ENCODE results near the gene IPO4. TPM values are rescaled to one million over a fixed set of nuclear protein-coding genes. Genes with fewer than 3 reads are reported as not detected.

The IPO4 gene
- polyA plus RNA-seq, 1 donor (not counting 4 experiments of a cell fraction or from before 2014, with no cell fraction given), result 18.6 TPM

- TF ChIP-seq EZH2 (IDR thresholded peaks at IDR 0.05; ENCODE audit: low read length), result no peak
- no peak for TF ChIP-seq CTCF (optimal IDR thresholded peaks at IDR 0.05 in 1 of 3, IDR thresholded peaks at IDR 0.05 in 1 of 3, conservative IDR thresholded peaks at IDR 0.05 in 1 of 3; ENCODE audit: extremely low read depth in 1 of 3, insufficient read depth in 2 of 3, low read length in 3 of 3)
- no peak for DNase-seq (ENCODE audit: low read depth, low spot score)
- dilution Hi-C loops (cut with MboI; ENCODE audit: extremely low pct_ligation_motif_present, low sequenced_read_pairs), result no loop called here
- no peak for FAIRE-seq
- Histone ChIP-seq H3K79me2 (ENCODE audit: control insufficient read depth, insufficient read depth, low read length) (no peaks in the 10 kb centered on the region), H4K20me1 (ENCODE audit: control insufficient read depth, extremely low read depth, insufficient read depth, low read length) (no peaks in the 10 kb centered on the region), H3K4me1 (ENCODE audit: control insufficient read depth, extremely low read depth, insufficient read depth, low read length) (peaks cover 15% of the 10 kb centered on the region), H3K27me3 (ENCODE audit: control insufficient read depth, extremely low read depth, insufficient read depth, low read length) (no peaks in the 10 kb centered on the region), H3K27ac (ENCODE audit: control insufficient read depth, insufficient read depth, low read length) (no peak overlapping the region), H3K36me3 (ENCODE audit: control insufficient read depth in 2 of 2, extremely low read depth in 1 of 2, insufficient read depth in 2 of 2, low read length in 2 of 2) (no peaks in the 10 kb centered on the region), H3K9ac (ENCODE audit: control insufficient read depth, extremely low read depth, insufficient read depth, low read length) (no peak overlapping the region), H3K4me2 (ENCODE audit: control insufficient read depth, extremely low read depth, insufficient read depth, low read depth, low read length) (no peak overlapping the region), H3K9me3 (ENCODE audit: control insufficient read depth, low read depth, low read length) (no peaks in the 10 kb centered on the region), H3K9me1 (ENCODE audit: control insufficient read depth, extremely low read depth, insufficient read depth, low read length) (no peaks in the 10 kb centered on the region), H3K4me3 (ENCODE audit: control insufficient read depth in 2 of 3, extremely low read depth in 1 of 3, insufficient read depth in 2 of 3, low read depth in 1 of 3, low read length in 3 of 3) (no peak overlapping the region), H2AFZ (ENCODE audit: control insufficient read depth, low read length) (no peak overlapping the region)
These were observed 57.7 kb downstream of the IPO4 start for GRCh38 chr14:24130717-24131548.

- no peaks in the 10 kb centered on the region for H4K20me1 ChIP-seq (ENCODE audit: control insufficient read depth, extremely low read depth, insufficient read depth, low read length)
- H2AFZ ChIP-seq (ENCODE audit: control insufficient read depth, low read length), result no peak within 1 kb of the TSS
- no peaks in the 10 kb centered on the region for H3K9me3 ChIP-seq (ENCODE audit: control insufficient read depth, low read depth, low read length)
- H3K4me1 ChIP-seq (ENCODE audit: control insufficient read depth, extremely low read depth, insufficient read depth, low read length), result peaks cover 11% of the 10 kb centered on the region
- no peak within 1 kb of the TSS for H3K27ac ChIP-seq (ENCODE audit: control insufficient read depth, insufficient read depth, low read length)
- TF ChIP-seq EZH2 (IDR thresholded peaks at IDR 0.05; ENCODE audit: low read length), result no peak
- TF ChIP-seq CTCF (optimal IDR thresholded peaks at IDR 0.05 in 1 of 3, IDR thresholded peaks at IDR 0.05 in 1 of 3, conservative IDR thresholded peaks at IDR 0.05 in 1 of 3; ENCODE audit: extremely low read depth in 1 of 3, insufficient read depth in 2 of 3, low read length in 3 of 3), result no peak
- dilution Hi-C loops (cut with MboI; ENCODE audit: extremely low pct_ligation_motif_present, low sequenced_read_pairs), result no loop called here
- no peaks in the 10 kb centered on the region for H3K79me2 ChIP-seq (ENCODE audit: control insufficient read depth, insufficient read depth, low read length)
- FAIRE-seq (no peak), DNase-seq (ENCODE audit: low read depth, low spot score) (no peak)
- H3K9ac ChIP-seq (ENCODE audit: control insufficient read depth, extremely low read depth, insufficient read depth, low read length), result no peak within 1 kb of the TSS
- no peak within 1 kb of the TSS for H3K4me2 ChIP-seq (ENCODE audit: control insufficient read depth, extremely low read depth, insufficient read depth, low read depth, low read length)
- no peaks in the 10 kb centered on the region for H3K27me3 ChIP-seq (ENCODE audit: control insufficient read depth, extremely low read depth, insufficient read depth, low read length)
- H3K36me3 ChIP-seq (ENCODE audit: control insufficient read depth in 2 of 2, extremely low read depth in 1 of 2, insufficient read depth in 2 of 2, low read length in 2 of 2), result no peaks in the 10 kb centered on the region
- H3K4me3 ChIP-seq (ENCODE audit: control insufficient read depth in 2 of 3, extremely low read depth in 1 of 3, insufficient read depth in 2 of 3, low read depth in 1 of 3, low read length in 3 of 3), result no peak within 1 kb of the TSS
- H3K9me1 ChIP-seq (ENCODE audit: control insufficient read depth, extremely low read depth, insufficient read depth, low read length), result no peaks in the 10 kb centered on the region
These were observed 58.3 kb downstream of the IPO4 start, which contains the start of gene FITM1 for GRCh38 chr14:24130380-24130716. Gene FITM1, plus strand, starts transcription at chr14:24130659. Its CDS starts 905 bp downstream, at chr14:24131564.

Small RNA genes within 50 kb of the gene (small RNA-seq; reads per million reads assigned to genes)
- gene AL136295.4 (ENCODE audit: insufficient read length in 3 of 3, low read depth in 3 of 3, low replicate concordance in 1 of 3), result 0 reads per million in 3 experiments
- 0 reads per million in 3 experiments for gene CHMP4A (ENCODE audit: insufficient read length in 3 of 3, low read depth in 3 of 3, low replicate concordance in 1 of 3)
- gene IPO4 (ENCODE audit: insufficient read length in 3 of 3, low read depth in 3 of 3, low replicate concordance in 1 of 3), result 0 to 0.25 (median 0) reads per million in 3 experiments
- 0 reads per million in 3 experiments for gene IRF9 (ENCODE audit: insufficient read length in 3 of 3, low read depth in 3 of 3, low replicate concordance in 1 of 3)
- gene MDP1 (ENCODE audit: insufficient read length in 3 of 3, low read depth in 3 of 3, low replicate concordance in 1 of 3), result 0 reads per million in 3 experiments
- 0 to 0.25 (median 0.07) reads per million in 3 experiments for gene RNA5SP383 (ENCODE audit: insufficient read length in 3 of 3, low read depth in 3 of 3, low replicate concordance in 1 of 3)

Other genes with a start within 250 kb of the IPO4 start
- gene DHRS4, start 235.0 kb downstream of the IPO4 start, polyA plus RNA-seq, result 21.2 to 28.3 TPM (median 22.8 TPM) in 3 replicates
- 16.3 to 22.8 TPM (median 18.1 TPM) in 3 replicates for gene DHRS4L2, start 199.9 kb downstream of the IPO4 start, polyA plus RNA-seq
- gene CARMIL3, start 136.8 kb downstream of the IPO4 start, polyA plus RNA-seq, result 0.02 to 0.76 TPM (median 0.12 TPM) in 3 replicates
- not detected in 3 replicates for gene CPNE6, start 117.3 kb downstream of the IPO4 start, polyA plus RNA-seq
- 16.6 to 22.9 TPM (median 19.1 TPM) in 3 replicates for gene PCK2, start 94.5 kb downstream of the IPO4 start, polyA plus RNA-seq
- 23.5 to 34.4 TPM (median 25.9 TPM) in 3 replicates for gene DCAF11, start 74.0 kb downstream of the IPO4 start, polyA plus RNA-seq
- 0.29 to 0.72 TPM (median 0.39 TPM) in 3 replicates for gene NRL, start 73.9 kb downstream of the IPO4 start, polyA plus RNA-seq
- gene FITM1, start 58.2 kb downstream of the IPO4 start, polyA plus RNA-seq, result 0.13 TPM in 1 of 3 replicates, not detected in the others
- gene PSME1, start 52.6 kb downstream of the IPO4 start, polyA plus RNA-seq, result 46.7 to 176 TPM (median 75.1 TPM) in 3 replicates
- gene EMC9, start 47.2 kb downstream of the IPO4 start, polyA plus RNA-seq, result 9.5 to 14.2 TPM (median 11.0 TPM) in 3 replicates
- gene PSME2, start 42.2 kb downstream of the IPO4 start, polyA plus RNA-seq, result 156 to 161 TPM (median 158 TPM) in 3 replicates
- 17.4 to 23.0 TPM (median 19.8 TPM) in 3 replicates for gene RNF31, start 41.3 kb downstream of the IPO4 start, polyA plus RNA-seq
- 117 to 126 TPM (median 117 TPM) in 3 replicates for gene IRF9, start 27.6 kb downstream of the IPO4 start, polyA plus RNA-seq
- 6.0 to 9.2 TPM (median 6.3 TPM) in 3 replicates for gene REC8, start 16.7 kb downstream of the IPO4 start, polyA plus RNA-seq
- gene TM9SF1, start 6.6 kb upstream of the IPO4 start, polyA plus RNA-seq, result 19.2 to 56.6 TPM (median 38.2 TPM) in 3 replicates
- 0.09 TPM in 1 of 3 replicates, not detected in the others for gene TSSK4, start 16.9 kb upstream of the IPO4 start, polyA plus RNA-seq
- gene CHMP4A, start 24.7 kb upstream of the IPO4 start, polyA plus RNA-seq, result 48.0 to 86.6 TPM (median 54.5 TPM) in 3 replicates
- gene MDP1, start 27.2 kb upstream of the IPO4 start, polyA plus RNA-seq, result 7.0 to 7.5 TPM (median 7.3 TPM) in 3 replicates
- gene NEDD8, start 43.6 kb upstream of the IPO4 start, polyA plus RNA-seq, result 458 to 509 TPM (median 499 TPM) in 3 replicates
- gene GMPR2, start 44.1 kb upstream of the IPO4 start, polyA plus RNA-seq, result 84.1 to 90.0 TPM (median 84.6 TPM) in 3 replicates
- 43.5 to 107 TPM (median 54.3 TPM) in 3 replicates for gene TINF2, start 53.8 kb upstream of the IPO4 start, polyA plus RNA-seq
- gene TGM1, start 74.4 kb upstream of the IPO4 start, polyA plus RNA-seq, result 13.5 to 77.5 TPM (median 16.1 TPM) in 3 replicates
- 29.0 to 47.2 TPM (median 40.9 TPM) in 3 replicates for gene RABGGTA, start 82.8 kb upstream of the IPO4 start, polyA plus RNA-seq
- 65.1 to 130 TPM (median 75.0 TPM) in 3 replicates for gene DHRS1, start 111.0 kb upstream of the IPO4 start, polyA plus RNA-seq
- gene NOP9, start 111.0 kb upstream of the IPO4 start, polyA plus RNA-seq, result 16.5 to 25.3 TPM (median 19.9 TPM) in 3 replicates
- gene CIDEB, start 119.2 kb upstream of the IPO4 start, polyA plus RNA-seq, result 2.4 to 3.7 TPM (median 2.6 TPM) in 3 replicates
- 5.4 to 13.4 TPM (median 7.9 TPM) in 3 replicates for gene LTB4R2, start 121.3 kb upstream of the IPO4 start, polyA plus RNA-seq
- gene LTB4R, start 122.7 kb upstream of the IPO4 start, polyA plus RNA-seq, result 8.6 to 20.4 TPM (median 14.6 TPM) in 3 replicates
- 0.21 to 0.44 TPM (median 0.23 TPM) in 3 replicates for gene ADCY4, start 146.3 kb upstream of the IPO4 start, polyA plus RNA-seq
- 7.3 to 10.7 TPM (median 8.0 TPM) in 3 replicates for gene RIPK3, start 151.2 kb upstream of the IPO4 start, polyA plus RNA-seq
- gene NFATC4, start 179.4 kb upstream of the IPO4 start, polyA plus RNA-seq, result 0.69 to 2.2 TPM (median 0.92 TPM) in 3 replicates
- gene NYNRIN, start 210.2 kb upstream of the IPO4 start, polyA plus RNA-seq, result 4.9 to 9.0 TPM (median 6.5 TPM) in 3 replicates
- 1.1 to 1.8 TPM (median 1.6 TPM) in 3 replicates for gene CBLN3, start 240.9 kb upstream of the IPO4 start, polyA plus RNA-seq
- gene KHNYN, start 241.1 kb upstream of the IPO4 start, polyA plus RNA-seq, result 20.4 to 26.0 TPM (median 25.6 TPM) in 3 replicates

Measured in keratinocyte (primary cell).